SKM-1 (cell line): ENCODE data around the gene PIEZO2.
"Not testable (repeated sequence)": the region's sequence is repeated elsewhere in the genome, so short reads cannot be mapped to it uniquely, and the experiment has no call there.

ENCODE experiments used
- DNase-seq: peaks from one replicate; lab custom pipeline; 2025; ENCODE audit not compliant: unreplicated experiment; lab: John Stamatoyannopoulos, UW

PIEZO2 gene

DNA sequence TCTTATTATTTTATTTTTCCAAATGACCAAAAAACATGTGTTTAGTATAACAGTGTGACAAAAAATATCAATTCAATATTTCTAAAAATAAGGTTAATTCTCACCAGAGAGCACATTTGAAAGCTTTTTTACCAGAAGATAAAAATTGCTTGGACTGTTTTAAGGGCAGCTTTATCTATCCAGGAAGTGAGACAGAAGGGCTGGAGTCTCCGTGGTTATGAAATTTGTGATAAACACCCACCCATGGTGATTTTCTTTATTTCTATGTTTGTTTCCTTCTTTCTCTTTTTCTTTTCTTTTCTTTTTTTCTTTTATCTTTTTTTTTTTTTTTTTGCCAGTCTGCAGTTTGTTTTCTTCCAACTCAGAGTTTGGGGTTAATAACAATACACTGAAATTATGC is 298.5 kb downstream of the PIEZO2 start:
- no peak for DNase-seq

DNA sequence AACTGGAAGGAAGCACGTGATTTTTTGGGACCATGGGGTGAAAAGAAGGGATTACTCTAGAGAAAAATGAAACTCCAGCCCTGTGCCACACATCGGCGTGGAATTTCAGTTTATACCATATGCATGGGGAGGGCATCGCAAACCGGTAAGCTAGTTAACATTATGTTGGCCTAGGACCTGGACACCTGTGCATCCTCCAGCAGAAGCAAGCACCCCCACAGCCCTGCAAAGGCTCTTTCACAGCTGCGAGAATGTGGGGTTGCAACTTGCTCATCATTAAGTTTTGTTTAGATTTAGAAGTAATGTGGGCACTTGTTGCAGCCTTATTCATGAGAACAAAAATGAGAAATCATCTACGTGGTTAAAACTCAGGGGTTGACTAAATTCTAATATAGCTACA is 299.2 kb downstream of the PIEZO2 start:
- no peak for DNase-seq

DNA sequence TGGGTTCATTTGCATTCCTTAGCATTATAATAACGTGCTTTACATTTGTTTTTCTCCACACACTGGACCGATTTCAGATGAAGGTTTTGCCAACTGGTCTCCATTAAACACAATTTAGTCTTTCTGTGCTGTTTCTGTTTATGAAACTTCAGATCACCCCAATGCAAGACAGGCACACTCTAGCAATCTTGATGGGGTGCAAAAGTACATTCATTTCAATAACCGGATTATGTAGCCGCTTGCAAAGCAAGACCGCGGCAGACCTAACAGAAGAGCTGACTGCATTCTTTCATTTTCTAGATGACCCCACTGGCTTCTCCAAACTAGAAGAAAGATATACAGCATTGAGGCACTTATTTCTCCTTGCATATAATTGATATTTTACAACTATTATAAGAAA is 301.5 kb downstream of the PIEZO2 start:
- DNase-seq: no peak

DNA sequence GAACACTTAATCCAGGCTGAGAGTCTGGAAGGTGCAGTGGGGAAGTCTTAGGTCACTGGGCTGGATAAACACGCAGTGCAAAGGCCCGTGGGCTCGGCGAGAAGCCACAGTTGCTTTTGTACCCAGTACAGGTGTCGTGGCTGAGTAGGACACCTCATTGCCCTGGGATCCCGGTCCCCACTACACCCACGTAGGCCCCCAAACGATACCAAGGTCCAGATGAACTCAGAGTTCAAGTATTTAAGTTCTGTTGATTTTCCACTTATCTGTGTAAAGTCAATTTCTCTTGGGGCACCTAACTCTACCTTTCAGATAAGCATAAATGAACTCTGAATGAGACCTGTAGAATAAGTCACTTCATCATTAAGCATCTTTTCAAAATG is 302.0 kb downstream of the PIEZO2 start:
- DNase-seq: no peak

DNA sequence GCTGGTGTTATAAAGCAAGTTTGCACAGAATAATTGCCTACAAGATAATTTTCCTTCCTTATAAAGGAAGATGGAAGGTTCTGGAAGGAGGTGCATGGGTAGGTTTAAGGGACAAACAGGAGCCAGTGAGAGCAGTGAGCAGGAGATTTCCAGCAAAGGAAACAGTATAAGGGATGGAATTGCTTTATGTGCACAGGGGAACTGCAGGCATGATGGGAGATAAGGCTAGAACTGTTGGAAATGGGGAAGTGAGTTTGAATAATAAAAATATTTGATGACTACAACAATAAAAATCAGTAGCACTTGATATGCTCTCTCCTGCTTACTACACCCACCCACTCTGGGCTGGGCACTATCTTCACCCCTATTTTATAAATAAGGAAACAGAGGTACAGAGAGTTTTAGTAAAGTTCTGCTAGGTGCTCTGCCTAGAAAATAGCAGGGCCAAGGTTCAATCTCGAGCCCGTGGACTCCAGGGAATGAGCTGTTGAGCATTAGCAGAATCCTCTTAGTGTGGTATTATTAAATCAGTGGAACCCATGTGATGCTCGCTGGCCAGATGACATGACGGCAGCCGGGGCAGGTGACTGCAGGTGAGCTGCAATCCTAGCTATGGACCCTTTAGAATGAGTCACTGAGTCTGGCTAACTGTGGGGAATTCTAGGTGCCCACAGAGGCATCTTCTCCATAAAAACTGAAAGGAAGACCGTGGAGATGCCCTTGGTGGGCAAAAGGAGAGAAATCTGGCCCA is 302.5 kb downstream of the PIEZO2 start:
- no peak for DNase-seq

DNA sequence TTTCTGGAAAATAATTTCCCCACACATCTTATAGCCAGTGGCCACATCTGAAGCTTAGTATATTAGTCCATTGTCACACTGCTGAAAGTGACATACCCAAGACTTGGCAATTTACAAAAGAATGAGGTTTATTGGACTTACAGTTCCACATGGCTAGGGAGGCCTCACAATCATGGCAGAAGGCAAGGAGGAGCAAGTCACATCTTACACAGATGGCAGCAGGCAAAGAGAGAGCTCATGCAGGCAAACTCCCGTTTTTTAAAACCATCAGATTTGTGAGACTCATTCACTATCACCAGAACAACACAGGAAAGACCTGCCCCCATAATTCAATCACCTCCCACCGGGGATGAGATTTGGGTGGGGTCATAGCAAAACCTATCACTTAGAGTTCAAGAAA is 303.3 kb downstream of the PIEZO2 start:
- not testable (repeated sequence) for DNase-seq

DNA sequence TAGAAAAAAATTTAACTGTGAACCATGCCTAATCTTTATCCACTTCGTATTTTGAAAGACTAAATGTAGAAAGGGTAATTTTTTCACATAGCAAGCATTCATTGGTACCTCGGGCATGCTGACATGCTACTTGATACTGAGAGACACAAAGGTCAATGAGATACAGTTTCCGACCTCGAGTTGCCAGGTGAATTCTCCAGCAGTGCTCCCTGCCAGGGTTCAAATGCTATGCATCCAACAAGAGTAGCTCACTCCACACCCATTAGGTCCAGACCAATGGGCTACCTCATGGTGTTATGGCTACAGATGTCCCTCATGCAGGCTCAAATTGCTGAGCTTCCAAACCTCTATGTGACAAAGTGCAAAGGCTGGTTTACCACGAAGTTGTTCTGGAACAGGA is 305.8 kb downstream of the PIEZO2 start:
- no peak for DNase-seq

DNA sequence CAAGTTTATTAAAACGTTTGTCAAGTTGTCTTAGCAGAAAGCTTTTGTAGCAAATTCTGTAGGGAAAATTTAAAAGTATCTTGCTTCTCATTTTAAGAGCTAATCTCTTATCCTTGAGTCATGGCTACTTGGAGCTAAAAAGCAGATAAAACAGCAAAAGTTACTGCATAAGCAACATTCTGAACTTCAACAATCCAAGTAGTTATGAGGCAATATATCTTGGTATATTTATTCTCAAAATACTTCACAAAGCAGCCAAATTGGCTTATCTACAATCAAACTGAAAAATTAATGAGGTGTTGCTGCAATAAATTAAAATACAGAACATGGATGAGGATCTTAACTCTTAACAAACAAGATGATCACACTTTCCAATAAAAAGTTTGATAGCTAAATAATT is 306.5 kb downstream of the PIEZO2 start:
- no peak for DNase-seq

DNA sequence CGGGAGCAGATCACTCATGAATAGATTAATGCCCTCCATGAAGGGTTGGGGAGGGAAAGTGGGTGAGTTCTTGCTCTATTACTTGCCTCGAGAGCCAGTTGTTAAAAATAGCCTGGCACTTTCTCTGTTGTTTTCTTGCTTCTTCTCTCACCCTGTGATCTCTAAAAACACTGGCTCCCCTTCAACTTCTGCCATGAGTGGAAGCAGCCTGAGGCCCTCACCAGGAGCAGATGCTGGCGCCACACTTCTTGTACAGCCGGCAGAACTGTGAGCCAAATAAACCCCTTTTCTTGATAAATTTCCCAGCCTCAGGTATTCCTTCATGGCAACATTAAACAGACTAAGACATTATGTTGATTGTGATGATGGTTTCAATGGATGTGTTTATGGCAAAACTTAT is 307.0 kb downstream of the PIEZO2 start:
- no peak for DNase-seq

DNA sequence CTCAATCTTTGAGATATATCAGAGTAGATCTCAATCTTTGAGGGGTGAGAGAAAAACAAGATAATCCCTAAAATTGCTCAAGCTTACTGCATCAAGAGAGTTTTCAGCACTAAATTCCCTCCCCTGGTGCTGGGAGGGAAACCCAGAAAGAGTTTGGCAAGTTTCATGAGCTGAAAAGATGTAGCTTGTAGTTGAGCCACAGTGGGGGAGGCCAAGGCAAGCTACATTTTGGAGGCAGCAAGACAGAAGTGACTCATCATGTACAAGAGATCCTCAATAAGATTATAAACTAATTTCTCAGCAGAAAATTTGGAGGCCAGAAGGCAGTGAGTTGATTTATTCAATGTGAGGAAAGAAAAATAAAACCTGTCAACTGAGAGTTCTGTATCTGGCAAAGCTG is 308.2 kb downstream of the PIEZO2 start:
- no peak for DNase-seq

DNA sequence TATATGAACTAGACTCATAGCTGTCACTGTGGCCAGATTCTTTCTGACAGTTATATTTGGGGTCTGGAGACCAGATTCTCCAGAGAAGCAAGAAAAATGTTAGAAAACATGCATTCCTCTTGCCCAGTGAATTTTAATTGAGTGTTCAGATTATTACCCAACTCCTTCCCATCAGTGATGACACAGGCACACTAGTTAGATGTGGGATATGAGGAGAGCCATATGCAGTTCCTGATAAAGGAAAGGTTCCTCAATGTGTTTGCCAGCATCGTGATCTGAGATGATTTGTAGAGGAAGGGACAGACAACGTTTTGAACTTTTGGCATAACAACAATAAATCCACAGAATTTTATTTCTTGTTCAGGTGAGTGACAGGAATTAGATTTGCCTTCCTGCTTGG is 308.6 kb downstream of the PIEZO2 start:
- DNase-seq: no peak

DNA sequence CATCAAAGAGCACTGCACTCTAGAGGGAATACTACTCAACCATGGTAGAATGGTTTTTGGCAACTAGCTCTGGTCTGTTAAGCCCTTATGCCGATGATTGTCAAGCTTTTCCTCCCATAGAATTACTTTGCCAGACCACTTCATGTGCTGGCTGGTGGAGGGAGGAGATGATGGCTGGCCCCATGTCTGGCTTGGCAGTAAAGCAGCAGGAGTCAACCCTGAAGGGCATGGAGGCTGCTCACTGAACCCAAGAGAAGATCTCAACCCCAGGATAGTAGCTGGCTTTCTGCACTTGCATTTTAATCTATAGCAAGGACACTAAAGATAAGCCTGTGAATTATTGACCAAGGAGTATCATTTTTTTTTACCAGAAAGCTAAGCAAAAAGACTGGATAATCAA is 309.9 kb downstream of the PIEZO2 start:
- DNase-seq: no peak

DNA sequence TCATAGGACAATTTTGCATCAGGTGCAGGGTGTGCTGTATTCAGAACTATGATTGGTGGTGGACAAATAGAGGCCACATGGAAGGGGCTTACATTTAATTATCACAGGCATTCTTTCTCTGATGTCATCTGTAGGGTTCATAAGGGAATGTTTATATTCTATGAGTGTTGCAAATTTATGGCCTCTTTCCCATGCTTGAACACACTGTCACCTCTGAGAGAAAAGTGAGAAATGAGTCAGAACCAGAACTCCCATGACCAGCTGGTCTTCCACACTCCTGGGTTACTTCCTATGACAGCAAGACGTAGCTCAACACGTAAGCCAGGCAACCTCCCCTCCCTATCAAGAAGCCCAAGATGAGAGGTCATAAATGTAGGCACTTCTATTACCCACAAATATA is 310.8 kb downstream of the PIEZO2 start:
- no peak for DNase-seq

DNA sequence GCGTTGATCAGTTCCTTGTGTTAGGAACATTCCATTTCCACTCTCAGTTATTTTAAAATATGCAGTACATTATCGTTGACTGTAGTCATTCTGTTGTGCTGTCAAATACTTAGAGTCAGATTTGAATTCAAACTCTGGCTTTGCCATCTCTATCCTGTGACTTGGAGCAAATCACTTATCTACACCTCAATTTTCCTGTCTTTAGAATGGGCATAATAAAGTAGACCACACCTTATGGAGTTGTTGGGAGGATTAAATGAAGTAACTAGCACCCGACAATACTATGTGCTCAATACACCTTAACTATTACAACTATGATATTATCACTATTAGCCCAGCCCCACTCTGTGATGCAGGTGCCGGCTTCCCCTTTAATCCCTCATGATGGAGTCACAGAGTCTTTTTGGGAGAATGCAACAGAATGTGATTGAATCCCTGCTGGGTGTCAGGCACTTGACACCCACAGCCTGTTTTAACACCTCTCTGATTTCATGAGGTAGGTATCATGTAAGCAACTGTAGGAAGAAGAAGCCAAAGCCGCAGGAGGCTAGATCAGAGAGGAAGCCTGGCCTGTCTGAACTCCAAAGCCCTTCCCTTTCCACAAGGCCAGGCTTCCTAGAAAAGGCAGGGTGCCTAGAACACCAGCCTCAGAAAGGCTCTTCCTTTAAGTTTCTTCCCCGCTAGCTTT is 315.1 kb downstream of the PIEZO2 start:
- DNase-seq: no peak

DNA sequence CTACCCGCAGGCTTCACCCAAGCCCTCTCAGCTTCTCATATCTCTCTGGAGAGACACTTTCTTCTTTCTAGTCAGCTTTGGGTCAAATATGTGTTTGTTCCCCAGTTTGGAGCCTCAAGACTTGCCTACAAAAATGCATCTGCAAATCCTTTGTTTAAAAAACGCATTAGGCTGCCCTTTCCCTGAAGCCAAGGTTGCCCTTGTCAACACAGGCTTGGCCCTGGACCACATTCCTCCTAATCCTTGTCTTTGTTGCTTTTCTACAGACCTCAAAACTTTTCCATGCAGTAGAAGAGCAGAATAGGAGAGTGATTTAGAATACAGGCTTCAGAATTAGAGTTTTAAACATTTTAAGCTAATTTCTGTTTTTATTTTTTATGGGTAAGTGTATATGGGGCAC is 315.7 kb downstream of the PIEZO2 start:
- DNase-seq: no peak

DNA sequence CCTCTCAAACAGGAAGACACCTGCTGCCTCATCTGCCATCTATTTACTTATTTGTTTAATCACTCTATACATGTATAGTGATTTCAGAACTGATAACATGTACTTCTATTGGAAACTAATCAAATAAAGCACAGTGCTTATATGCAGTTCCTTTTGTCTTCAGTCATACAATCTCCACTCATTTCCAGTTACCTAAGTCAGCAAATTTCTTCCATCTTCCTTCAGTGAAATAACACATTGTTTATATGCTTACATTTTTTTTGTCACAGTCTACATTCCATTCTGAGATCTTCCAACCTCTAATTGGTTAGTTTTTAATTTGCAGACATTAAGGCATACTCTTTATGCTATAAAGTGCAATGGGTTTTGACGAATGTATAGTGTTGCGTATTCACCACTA is 323.0 kb downstream of the PIEZO2 start:
- DNase-seq: no peak

DNA sequence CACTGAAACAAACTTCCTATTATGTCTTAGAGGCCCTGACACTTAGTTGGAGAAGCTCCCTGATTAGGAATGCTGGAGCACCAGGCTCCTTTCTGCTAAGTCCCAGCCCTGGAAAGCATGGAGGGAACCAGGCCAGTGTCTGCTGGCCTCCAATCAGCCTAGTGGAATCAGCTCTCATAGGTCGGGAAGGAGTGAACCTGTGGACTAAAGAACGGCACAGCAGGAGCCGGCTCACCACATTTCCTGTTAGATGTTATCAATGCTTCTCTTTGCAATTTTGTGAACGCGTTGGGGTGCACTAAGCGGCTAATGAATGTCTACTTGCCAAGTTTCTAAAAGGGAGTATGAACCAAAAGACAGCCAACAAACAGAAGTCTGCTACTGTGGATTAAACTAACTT is 326.9 kb downstream of the PIEZO2 start:
- DNase-seq: no peak

DNA sequence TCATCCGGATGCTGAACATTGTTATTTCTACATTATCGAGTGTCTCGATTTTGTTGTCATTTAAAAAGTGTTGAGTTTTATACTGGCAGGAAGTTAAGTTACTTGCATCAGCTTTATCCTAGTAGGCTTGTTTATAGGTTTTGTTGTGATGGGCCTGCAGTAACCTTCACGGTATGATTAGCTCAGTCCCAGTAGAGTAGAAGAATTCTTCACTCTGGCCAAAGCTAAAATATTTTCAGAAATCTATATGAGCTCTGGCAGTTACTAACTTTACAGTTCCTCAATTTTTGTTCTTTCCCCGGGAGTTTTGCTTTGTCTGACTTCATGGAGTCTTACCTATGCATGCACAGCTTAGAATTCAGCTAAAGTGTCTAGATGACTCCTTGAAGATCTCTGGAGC is 328.7 kb downstream of the PIEZO2 start:
- no peak for DNase-seq

DNA sequence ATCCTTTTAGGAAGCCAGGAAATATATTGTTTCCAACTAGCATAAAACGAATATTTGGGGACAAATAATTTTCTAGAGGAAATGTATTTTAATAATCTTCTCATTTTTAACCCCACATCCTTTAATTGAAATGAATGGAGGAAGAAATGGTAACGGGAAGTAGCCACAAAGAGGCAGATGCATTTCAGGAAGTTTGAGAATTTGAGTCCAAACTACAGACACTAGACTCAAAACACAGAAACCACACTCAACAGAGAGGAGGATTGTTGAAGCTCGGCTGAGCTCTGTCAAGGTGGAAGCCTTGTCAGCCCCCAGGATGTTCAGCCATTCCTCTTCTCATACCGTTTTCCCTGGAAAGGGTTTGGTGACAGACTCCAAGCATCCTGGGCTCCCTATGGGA is 335.0 kb downstream of the PIEZO2 start:
- no peak for DNase-seq

DNA sequence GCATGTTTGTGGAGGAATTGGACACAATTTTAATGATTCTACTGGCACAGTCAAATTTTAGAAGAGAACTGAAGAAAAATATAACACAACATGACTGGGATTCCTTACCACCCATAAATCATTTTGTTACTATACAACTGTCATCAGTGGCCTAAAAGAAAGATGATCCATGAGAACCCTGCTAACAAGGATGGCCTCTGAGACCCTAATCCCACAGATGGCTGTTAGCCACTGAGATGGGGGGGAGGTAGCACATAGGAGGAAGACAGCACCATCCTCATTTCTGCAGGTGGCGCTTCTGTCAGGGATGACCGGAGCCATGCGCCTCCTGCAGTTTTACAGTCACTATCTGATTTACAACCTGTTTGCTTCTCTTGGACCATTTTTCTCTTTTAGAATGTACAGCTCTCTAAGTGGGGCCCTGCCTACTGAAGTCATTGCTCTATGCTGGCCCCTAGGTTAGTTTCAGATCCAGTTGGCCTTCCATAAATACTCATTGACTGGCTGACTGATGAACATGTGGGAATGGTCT is 343.7 kb downstream of the PIEZO2 start:
- DNase-seq: no peak

DNA sequence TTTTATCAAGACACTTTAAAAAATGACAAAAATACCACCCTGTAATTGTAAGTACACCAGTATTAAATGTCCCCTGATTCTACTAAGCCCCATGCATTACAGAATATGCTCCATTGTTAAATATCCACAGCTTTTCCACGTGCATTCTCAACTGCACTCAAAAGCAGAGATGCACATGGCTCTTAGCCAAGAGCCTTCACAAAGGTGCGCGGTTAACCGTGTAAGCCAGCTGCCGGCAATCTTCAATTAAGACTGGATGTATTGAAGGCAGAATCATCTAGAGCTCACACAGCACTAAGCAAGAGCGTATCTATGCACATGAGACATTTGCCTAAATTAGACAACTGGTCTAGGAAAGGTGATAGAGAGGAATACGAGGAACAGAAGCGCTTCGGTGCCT is 345.2 kb downstream of the PIEZO2 start:
- no peak for DNase-seq

DNA sequence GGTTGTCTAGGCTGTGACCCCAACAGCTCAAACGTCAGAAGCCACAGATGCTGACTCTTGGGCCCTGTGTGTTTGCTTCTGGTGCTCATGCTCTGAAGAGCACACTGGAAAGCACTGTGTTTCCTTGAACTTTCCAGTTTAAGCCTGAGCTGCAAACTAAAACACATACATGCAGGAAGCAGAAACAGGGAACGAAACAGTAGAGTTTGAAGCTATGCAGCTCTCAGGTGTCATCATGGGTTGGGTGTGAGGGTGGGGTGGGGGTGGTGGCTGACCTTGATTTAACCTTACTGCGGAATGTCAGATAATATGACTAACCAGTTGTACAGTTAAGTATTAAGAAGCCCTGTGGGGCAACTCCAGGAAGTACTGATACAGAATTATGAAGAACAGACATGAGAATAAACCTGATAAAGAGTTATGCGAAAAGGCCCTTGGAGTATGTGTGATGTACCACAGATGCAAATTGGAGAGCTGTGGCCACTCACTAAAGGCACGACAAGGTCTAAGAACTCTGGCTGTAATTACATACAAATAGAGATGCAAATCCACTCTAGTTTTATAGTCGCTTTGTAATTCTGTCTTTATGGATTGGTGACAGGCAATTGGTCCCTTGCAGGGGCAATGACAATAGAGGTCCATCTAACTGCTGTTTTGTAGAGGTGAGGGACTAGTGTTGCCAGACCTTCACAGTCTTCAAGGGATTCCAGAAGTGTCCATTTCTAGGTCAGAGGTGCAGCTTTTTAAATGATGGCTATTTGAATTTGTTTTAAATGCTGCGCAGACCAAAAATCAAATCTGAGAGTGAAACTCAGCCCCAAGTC is 350.4 kb downstream of the PIEZO2 start:
- no peak for DNase-seq
